Measurements from ENCODE around the gene FAM3B.

FAM3B gene

GRCh38 chr21:41369105-41369919 lies 52.7 kb downstream of the FAM3B start:
- DNase-seq (ENCODE audit: low spot score), result peak; percentile 61

- DNase-seq (ENCODE audit: low spot score), result no peak
These were observed 53.6 kb downstream of the FAM3B start for GRCh38 chr21:41369920-41370839.

DNA sequence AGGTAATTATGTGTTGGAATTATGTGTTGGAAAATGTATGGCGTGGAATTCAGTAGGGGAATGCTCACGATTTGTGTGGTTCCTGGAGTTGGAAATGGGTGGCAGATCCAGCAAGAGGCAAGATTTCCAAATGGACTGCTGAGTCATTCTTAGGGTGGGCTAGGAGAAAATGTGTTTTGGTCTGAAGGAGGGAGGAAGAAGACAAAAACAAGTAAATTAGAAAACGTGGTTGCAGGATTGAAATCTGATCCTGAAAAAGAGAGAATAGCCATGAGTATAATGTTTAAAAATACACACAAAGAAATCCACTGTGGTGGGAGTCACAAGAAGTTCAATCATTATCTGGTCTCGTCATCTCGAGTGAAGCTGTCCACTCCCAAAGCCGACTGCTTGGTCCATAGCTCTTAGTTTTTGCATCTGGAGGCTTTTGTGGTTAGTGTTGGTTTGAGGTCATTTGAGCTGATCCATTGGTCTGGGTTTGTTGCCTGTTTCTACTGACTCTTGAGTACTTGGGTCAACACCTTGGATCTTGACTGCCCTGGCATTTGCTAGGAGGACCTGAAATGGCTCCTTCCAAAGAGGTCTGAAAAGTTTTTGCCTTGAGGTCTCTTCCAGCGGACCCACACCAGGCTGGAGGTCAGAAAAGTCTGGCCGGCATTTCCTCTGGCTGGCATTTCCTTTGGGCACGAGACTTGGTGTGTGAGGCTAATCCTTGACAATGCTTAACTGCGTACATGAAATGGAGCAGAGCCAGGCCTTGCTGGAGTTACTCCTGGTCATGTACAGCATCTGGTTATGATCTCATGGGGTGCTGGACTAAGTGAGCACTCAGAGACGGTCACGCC lies 54.5 kb downstream of the FAM3B start:
- no peak for DNase-seq (ENCODE audit: low spot score)

DNA sequence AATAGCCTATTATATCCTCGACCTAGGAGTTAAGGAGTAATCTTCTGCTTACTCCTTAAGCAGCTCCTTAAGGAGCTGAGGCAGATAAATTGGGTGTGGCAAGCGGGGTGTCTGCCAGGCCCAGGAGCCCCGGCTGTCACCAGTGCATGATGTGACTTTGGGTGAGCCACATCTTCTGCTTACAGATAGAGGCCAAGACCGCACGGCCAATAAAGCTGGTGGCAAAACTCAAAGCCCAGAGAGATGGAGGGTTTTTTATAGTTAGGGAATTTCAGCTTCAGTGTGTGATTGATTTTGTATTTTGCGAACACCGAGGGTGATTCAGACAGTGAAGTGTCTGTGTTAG lies 55.1 kb downstream of the FAM3B start:
- no peak for DNase-seq (ENCODE audit: low spot score)

GRCh38 chr21:41373253-41373652 lies 56.7 kb downstream of the FAM3B start:
- no peak for DNase-seq (ENCODE audit: low spot score)

GRCh38 chr21:41373763-41374162 lies 57.2 kb downstream of the FAM3B start:
- no peak for DNase-seq (ENCODE audit: low spot score)

GRCh38 chr21:41374177-41374712 lies 57.6 kb downstream of the FAM3B start:
- no peak for DNase-seq (ENCODE audit: low spot score)

- DNase-seq (ENCODE audit: low spot score), result no peak
These were observed 58.4 kb downstream of the FAM3B start for GRCh38 chr21:41374867-41375533.

GRCh38 chr21:41375875-41376274 lies 59.3 kb downstream of the FAM3B start:
- DNase-seq (ENCODE audit: low spot score), result no peak

GRCh38 chr21:41377715-41378114 lies 61.1 kb downstream of the FAM3B start:
- DNase-seq (ENCODE audit: low spot score), result no peak

GRCh38 chr21:41378849-41379248 lies 62.2 kb downstream of the FAM3B start:
- DNase-seq (ENCODE audit: low spot score), result no peak

DNA sequence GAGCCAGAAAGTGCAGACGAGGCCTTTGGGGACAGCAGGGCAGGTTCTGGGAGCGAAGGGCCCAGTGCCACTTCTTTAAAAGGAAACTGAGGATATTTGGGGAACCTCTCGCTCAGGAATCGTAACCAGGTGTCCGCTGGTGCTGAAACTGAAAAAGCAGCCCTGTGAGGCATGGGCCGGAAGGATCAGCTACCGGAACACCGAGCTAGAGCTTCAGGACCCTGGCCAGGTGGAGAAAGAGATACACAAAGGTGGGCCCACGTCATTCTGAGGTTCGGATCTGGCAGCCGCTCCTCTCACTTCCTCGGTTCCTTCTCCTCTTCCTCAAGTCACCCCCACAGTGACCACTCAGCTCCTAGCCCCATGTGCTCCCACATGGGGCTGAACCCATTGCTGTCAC lies 63.3 kb downstream of the FAM3B start:
- DNase-seq (ENCODE audit: low spot score), result no peak

GRCh38 chr21:41381731-41382130 lies 65.1 kb downstream of the FAM3B start:
- no peak for DNase-seq (ENCODE audit: low spot score)

GRCh38 chr21:41387042-41387819 lies 70.6 kb downstream of the FAM3B start:
- DNase-seq (ENCODE audit: low spot score), result no peak

GRCh38 chr21:41387824-41388223 lies 71.2 kb downstream of the FAM3B start:
- DNase-seq (ENCODE audit: low spot score), result no peak

DNA sequence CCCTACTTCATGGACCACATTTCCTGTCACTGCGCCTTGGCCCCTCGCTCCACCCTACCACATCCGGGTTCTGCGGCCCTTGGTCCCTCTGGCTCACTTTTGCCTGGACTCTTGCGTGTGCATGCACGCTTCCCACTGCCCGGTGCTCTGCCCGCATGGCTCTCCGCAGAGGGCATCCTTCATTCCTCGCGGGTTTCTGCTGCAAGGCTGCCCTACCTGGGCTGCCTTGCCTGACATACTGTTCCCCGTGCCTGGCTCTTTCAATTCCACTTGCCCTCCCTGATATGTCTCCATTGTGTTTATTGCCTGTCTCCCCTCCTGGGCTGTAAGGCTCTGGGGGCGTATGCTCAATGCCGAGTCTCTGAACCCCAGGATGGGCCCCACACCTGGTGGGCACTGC lies 71.7 kb downstream of the FAM3B start:
- DNase-seq (ENCODE audit: low spot score), result no peak

GRCh38 chr21:41390043-41390639 lies 73.5 kb downstream of the FAM3B start:
- no peak for DNase-seq (ENCODE audit: low spot score)

GRCh38 chr21:41393876-41394465 lies 77.4 kb downstream of the FAM3B start:
- no peak for DNase-seq (ENCODE audit: low spot score)

DNA sequence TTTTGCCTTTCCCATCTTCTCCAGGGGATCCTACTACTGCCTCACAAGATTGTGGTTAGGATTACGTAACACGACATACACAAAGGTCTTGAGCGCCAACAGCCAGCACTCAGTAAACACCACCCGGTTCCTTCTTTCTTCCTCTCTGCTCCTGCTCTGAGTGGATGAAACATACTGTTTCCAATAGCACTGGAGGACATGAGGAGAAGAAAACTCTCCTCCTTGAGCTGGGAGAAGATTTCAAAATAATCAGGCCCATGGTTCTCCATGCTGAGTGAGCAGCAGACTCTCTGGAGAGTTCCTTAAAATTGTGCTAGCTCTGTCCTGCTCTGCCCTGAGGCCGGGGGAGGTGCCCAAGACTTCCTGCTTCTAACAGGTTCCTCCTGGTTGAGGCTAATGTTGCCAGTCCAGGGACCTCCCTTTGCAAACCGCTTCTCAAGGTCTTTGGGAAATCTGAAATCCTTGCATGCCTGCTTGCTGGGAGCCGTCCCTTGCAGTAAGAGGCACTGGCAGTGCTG lies 80.0 kb downstream of the FAM3B start:
- DNase-seq (ENCODE audit: low spot score), result no peak

- DNase-seq (ENCODE audit: low spot score), result no peak
These were observed 80.9 kb downstream of the FAM3B start for GRCh38 chr21:41397471-41397891.

Measured in NAMALWA (cell line).